Stimulated activated CD8-positive, alpha-beta memory T cell treated with anti-CD3 and anti-CD28 coated beads, Interleukin-4, amount 100 ng/mL, for 24 hours (primary cell): ENCODE data around the gene CMTM8.

Source experiments
- DNase-seq: peaks from one replicate; pipeline ENCODE4 v3.0.0-alpha.2; 2020; ENCODE audit warnings: low read depth

CMTM8 gene

DNA sequence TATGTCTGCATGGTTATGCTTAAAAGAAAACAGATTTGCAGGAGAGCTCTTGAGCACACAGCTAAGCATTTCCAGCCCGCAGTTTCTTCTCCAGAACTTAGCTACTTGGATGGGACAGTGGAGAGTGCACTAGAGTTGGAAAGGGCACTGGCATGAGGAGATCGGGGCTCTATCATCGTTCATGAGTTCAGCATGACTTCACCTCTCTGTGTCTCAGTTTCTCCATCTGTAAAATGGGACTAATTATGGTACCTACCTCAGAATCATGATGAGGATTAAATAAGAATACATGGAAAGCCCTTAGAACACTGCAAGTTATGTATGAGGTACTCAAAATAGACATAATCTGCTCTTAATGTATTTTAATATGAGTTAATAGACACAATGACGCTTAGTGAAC lies 69.9 kb downstream of the CMTM8 start:
- no peak for DNase-seq

- no peak for DNase-seq
Observed at GRCh38 chr3:32309654-32310242, 71.3 kb downstream of the CMTM8 start.

GRCh38 chr3:32310336-32310735 lies 71.9 kb downstream of the CMTM8 start:
- no peak for DNase-seq

DNA sequence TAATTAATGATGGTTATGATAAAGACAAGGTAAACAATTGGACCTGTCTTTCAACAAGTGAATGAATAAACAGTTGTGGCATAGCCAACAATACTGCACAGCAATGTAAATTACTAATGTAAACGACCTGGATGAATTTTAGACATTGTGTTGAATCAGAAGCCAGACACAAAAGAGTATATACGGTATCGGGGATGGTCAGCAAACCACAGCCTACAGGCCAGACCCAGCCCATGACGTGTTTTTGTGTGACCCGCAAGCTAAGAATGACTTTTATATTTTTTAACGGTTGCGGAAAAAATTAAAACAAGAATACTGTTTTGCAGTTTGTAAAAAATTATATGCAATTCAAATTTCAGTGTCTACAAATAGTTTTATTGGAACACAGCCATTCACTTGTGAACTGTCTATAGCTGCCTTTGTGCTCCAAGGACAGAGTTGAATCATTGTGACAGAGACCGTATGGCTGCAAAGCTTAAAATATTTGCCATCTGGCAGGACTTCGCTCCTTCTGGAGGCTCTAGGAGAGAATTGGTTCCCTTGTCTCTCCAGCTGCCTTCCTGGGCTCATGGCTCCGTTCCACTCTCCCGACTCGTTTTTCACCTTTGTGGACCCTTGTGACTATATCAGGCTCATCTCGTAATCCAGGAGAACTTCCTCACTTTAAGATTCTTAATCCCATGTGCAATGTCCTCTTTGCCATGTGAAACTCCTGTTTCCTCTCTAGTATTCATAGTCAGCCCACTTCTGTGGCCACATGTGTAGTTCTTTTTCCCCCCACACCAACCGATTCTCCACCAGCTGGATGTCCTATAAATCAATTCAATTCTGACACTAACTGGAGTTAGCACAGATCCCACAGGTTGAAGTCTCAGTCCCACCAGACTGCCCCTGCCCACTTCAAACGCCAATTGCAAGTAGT lies 72.7 kb downstream of the CMTM8 start:
- DNase-seq = no peak

DNA sequence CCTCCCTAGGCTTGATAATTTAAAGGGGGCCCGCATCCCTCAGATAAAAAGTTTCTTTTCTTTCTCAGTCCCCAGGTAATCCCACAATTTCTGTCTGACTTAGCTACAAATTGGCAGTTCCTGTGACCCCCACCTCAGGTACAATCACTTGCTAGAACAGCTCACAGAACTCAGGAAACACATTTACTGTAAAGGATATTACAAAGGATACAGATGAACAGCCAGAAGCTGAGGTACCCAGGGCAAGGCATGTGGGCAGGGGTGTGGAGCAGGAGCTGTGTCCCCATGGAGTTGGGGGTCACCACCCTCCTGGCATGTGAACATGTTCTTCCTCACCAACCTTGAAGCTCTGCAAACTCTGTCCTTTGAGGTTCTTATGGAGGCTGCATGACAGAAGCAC lies 73.8 kb downstream of the CMTM8 start:
- no peak for DNase-seq

GRCh38 chr3:32313169-32313568 lies 74.7 kb downstream of the CMTM8 start:
- no peak for DNase-seq

DNA sequence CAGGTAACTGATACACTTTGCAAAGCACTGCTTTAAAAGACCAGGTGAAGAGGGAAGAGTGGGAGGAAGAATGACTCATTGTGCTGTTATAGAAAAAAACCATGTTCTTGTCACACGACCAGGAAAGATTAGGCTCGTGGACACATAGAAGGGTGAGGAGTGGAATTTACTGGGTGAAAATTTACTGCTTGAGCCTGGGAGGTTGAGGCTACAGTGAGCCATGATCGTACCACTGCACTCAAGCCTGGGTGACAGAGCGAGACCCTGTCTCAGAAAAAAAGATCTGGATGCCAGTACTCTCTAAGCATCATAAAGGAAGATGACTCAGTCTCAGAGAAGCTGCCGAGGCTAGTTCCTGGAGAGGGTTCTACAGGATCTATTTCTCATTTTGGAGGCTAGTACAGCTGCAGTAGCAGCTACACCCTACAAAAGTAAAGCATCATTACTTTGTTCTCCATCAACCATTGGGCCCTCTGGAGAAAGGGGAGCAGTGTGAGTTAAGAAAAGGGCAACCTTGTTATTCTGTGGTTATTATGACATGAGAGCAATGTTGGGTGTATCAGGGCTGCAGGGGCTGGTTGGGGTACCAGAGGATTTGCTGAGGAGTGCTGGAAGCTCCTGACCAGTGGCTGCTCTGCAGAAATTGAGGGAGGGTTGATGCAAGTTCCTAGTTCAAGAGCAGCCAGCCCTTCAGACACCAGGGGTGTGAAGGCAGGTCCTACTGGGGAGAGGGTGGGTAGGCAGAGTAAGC lies 75.4 kb downstream of the CMTM8 start:
- no peak for DNase-seq

GRCh38 chr3:32315441-32315840 lies 77.0 kb downstream of the CMTM8 start:
- DNase-seq = no peak

- DNase-seq = no peak
Observed at GRCh38 chr3:32316319-32316718, 77.8 kb downstream of the CMTM8 start.

DNA sequence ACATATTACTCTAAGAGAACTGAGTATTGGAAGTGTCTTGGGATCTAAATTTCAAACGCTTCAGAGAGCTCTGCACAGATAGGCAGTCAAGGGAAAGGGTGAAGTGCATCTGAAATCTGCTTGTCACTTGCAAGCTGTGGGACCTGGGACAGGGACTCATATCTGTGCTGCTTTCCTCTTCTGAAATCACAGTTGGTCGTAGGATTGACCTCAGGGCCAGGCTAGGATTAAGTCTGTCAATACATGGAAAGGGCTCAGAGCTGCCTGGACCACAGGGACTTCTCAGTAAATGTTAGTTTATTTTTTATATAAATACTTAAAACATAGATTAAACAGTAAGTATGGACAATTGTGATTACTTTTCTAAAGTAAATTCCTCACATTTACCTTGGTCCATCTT lies 78.5 kb downstream of the CMTM8 start:
- DNase-seq = no peak

DNA sequence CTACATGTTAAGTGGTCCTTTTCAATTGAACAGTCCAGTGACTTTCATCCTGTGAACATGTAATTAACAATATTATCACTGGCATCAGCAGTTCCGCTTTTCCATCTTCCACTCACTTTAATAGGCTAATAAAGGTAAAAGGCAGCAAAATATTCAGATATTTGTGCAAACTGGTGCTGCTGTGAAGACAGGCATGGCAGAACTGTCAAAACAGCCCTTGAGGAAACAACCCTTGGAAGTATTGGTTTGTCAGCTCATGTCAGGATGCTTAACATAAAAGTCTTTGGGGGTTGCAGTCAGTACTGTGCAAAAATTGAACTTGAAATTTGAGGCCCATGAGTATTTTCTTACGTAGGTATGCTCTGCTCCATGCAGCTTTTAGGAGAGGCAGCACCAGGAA lies 81.1 kb downstream of the CMTM8 start:
- no peak for DNase-seq

- DNase-seq = no peak
Observed at GRCh38 chr3:32320080-32320479, 81.6 kb downstream of the CMTM8 start.

DNA sequence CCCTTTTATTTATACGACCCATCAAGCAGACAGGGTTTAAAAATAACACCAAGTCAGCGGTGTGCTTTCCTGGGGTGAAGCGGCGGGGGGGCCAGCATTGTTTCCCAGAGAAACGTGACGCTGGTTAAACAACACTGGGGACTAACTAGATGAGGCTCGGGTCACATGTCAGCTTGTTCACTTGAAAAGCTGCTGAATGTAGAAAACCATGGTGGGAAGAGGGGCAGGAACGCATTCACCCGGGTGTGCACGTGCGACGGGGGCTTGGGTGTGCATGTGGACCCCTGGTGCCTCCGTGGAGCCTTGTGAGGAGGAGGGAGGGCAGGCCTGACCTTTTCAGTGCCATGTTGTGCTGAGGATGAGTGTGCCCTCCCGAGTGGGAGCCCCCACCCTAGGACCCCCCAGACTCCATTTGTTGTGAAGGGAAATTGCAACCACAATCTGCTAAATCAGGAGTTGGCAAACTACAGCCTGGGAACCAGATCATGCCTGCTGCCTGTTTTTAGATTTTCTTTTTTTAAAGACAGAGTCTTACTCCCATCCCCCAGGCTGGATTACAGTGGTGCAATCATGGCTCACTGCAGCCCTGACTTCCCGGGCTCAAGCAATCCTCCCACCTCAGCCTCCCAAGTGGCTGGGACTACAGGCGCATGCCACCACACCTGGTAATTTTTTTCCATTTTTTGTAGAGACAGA lies 82.8 kb downstream of the CMTM8 start:
- DNase-seq = no peak

- DNase-seq = no peak
Observed at GRCh38 chr3:32322311-32322710, 83.8 kb downstream of the CMTM8 start.

- DNase-seq = no peak
Observed at GRCh38 chr3:32323604-32324003, 85.1 kb downstream of the CMTM8 start.

DNA sequence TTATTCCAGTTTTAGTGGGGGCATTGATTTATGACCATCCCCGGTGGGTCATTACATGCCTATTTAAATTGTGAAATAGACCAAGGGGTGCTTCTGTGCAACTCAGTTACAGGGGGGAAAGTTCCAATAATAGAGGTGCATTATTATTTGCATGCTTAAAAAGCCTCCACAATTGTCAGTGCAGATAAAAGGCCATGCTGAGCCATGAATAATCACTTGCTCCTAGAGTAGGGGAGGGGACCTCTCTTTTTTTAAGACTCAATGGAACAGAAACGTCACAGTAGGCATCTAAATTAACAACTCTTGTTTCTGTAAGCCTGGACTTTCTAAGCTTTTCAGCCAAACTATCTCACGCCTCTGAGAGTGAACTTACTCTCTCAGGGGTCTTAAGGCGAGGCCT lies 86.7 kb downstream of the CMTM8 start:
- no peak for DNase-seq

- DNase-seq = no peak
Observed at GRCh38 chr3:32325927-32326326, 87.4 kb downstream of the CMTM8 start.

DNA sequence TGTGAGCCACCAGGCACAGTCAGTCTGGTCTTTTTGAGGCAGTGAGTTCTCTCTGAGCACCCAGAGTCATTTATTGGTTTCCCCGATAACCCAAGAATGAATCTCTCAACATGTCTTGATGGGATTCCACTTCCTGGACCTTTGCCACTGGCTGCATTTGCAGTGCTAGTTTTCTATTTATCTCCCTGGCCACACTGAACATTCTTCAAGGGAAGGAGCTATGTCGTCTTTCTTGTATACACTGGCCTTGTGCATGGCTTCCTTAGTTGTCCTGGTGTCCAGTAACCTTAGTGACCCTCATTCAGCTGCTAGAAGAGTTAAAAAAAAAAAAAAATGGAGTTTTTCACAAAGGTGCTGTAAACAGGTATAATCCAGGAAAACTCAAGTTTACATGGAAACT lies 88.3 kb downstream of the CMTM8 start:
- no peak for DNase-seq

DNA sequence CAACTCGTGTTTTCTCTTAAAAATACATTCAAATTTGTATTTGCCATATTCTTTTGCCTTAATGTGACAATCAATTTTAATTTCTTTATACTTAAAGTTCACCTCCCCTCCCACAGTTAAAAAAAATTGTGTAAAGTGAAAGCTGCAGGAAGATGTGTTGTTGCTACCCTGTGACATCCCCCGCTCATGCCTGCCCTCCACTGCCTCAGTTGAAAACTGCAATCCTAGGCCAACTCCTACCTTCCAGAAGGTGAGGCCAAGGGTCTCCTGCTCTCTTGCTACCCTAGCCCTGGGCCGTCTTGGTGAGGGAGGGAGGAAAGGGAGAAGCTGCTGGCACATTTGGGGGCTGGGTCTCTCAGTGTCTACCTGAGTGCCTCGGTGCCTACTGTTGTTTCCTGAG lies 96.2 kb downstream of the CMTM8 start:
- DNase-seq = no peak

DNA sequence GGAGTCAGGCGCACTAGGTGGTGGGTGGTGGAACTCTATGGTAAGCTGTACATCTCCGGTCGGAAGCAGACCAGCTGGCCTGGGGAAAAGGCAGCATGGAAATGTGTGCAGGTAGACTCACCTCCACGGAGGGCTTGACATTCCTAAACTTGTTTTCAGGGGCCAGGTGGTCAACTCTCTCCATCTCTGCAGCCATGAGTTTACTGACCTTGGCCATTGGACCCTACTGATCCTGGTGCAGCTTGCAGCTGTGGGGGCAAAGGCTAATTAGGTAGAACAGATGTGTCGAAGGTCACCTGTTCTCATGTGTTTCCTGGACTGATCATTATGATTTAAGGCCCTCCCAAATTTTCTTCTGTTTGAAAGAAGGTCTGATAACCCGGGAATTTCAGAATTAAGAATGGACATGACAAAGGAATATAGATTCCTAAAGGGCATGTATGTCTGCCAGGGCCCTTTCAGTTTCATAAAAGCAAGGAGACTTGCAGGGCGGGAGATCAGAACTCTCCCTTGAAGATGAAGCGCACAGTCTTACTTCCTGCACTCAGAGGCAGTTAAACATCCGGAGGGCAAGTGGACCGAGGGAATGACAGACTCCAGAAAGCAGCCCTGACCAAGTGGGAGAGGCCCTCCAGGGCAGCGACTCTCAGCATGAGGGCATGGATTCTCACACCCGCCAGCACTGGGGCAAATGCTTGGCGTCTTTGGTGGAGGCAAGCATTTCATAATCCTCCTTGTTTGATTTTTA lies 97.1 kb downstream of the CMTM8 start:
- no peak for DNase-seq

DNA sequence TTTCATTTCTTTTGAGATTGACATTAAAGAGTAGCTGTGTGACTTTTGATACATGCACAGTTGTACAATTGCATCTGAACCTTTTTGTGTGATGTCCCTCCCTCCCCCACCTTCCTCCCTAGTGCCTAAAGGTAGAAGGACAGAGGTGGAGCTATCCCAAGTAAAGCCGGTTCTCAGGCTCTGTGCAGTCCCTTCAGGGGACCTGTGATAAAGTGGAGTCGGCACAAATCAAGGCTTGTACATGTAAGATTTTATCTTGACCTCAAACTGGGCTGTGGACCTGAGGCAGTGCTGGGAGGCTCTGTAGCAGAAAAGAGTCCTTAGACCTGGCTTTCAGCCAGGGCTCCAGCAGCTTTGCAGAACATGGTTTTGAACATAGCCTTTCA lies 97.6 kb downstream of the CMTM8 start:
- no peak for DNase-seq

DNA sequence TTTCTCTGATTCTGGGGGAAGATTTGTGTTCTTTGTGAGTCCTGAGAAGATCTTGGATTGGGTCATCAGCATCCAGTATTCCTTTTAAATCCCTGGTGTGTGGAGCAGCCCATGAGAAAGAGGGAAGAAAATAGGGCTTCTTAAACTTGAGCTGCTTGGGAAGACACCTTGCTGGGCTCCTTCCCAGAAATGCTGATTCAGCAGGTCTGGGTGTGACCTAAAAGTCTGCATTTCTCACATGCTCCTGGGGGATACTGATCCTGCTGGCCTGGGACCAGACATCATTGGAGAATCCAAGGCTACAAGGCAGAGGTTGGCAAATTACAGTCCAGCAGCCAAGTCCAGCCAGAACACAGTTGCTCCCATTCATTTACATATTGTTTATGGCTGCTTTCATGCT lies 99.0 kb downstream of the CMTM8 start:
- DNase-seq = no peak
